Measurements from ENCODE around the gene PSMG2.

The PSMG2 gene

DNA sequence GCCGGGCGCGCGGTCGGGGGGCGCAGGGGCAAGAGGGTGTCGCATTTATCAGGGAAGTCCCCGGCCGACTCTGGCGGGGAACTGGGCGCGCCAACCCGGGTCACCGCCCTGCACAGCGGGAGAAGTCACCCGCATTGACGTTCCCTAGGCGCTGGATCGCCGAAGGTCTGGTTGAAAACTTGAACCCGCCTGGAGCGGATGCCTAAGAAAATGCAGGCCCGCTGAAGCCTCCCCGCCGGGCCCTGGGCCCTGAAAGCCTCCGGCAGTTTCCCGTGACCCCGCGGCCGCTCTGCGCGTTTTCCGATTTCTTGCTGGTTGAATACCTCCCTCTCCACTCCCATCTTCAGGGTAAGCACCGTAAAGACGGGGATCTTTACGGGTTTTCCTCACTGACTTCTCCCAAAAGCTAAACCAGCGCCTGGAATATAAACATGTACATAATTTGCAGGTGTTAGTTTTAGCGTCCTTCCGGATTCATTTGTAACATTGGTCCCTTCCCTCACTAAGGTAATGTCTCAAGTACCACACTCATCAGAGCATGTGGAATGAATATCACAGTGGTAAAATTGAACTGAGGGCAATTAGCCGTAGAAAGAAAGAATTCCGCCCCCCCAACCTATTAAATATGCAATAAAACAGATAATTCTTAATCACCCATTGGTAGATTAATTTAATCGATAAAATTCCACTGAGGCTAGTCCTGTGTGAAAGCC lies 44.3 kb upstream of the PSMG2 start:
- H3K36me3 ChIP-seq = no peaks in the 10 kb centered on the region
- H3K4me3 ChIP-seq (ENCODE audit: low read depth, low read length) = peak overlapping the region; percentile 91
- peak; percentile 53 for DNase-seq
- TF ChIP-seq, protein P1, sequence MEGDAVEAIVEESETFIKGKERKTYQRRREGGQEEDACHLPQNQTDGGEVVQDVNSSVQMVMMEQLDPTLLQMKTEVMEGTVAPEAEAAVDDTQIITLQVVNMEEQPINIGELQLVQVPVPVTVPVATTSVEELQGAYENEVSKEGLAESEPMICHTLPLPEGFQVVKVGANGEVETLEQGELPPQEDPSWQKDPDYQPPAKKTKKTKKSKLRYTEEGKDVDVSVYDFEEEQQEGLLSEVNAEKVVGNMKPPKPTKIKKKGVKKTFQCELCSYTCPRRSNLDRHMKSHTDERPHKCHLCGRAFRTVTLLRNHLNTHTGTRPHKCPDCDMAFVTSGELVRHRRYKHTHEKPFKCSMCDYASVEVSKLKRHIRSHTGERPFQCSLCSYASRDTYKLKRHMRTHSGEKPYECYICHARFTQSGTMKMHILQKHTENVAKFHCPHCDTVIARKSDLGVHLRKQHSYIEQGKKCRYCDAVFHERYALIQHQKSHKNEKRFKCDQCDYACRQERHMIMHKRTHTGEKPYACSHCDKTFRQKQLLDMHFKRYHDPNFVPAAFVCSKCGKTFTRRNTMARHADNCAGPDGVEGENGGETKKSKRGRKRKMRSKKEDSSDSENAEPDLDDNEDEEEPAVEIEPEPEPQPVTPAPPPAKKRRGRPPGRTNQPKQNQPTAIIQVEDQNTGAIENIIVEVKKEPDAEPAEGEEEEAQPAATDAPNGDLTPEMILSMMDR (IDR thresholded peaks at IDR 0.05; ENCODE audit: low read depth, low read length) = no peak
- H3K9me3 ChIP-seq (ENCODE audit: severe bottlenecking) = no peaks in the 10 kb centered on the region
- H3K27me3 ChIP-seq (ENCODE audit: insufficient read depth, low read depth, severe bottlenecking) = no peaks in the 10 kb centered on the region
- peak overlapping the region; percentile 73 for H3K27ac ChIP-seq

DNA sequence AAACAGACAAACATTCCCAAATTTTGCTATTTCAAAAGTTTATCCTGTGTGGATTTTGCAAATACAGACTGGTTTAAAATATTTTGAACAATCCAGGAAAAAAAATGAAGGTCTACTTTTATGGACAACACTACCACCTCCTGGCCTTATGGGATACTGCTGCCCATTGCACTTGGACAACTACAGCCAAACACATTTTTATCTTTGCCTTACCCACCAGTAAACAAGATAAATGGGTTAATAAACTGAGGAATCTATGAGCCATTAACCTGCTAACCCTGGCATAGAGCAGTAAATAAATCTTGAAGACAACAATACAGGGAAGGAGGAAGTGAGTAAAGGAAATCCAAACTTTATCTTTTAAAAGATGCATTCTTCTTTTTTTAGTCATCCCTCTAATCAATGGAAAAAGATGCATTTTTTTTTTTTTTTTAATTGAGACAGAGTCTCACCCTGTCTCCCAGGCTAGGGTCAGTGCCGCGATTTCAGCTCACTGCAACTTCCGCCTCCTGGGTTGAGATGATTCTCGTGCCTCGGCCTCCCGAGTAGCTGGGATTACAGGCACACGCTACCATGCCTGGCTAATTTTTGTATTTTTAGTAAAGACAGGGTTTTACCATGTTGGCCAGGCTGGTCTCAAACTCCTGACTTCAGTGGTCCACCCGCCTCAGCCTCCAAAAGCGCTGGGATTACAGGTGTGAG lies 42.8 kb upstream of the PSMG2 start:
- TF ChIP-seq, protein P1 (IDR thresholded peaks at IDR 0.05; ENCODE audit: low read depth, low read length) = peak; percentile 72
- peak; percentile 30 for DNase-seq
- Histone ChIP-seq H3K9me3 (ENCODE audit: severe bottlenecking) (no peaks in the 10 kb centered on the region), H3K27ac (no peak overlapping the region), H3K36me3 (no peaks in the 10 kb centered on the region), H3K4me3 (ENCODE audit: low read depth, low read length) (no peak overlapping the region), H3K27me3 (ENCODE audit: insufficient read depth, low read depth, severe bottlenecking) (no peaks in the 10 kb centered on the region)

GRCh38 chr18:12668041-12668440 lies 34.8 kb upstream of the PSMG2 start:
- H3K9me3 ChIP-seq (ENCODE audit: severe bottlenecking) = no peaks in the 10 kb centered on the region
- no peaks in the 10 kb centered on the region for H3K27me3 ChIP-seq (ENCODE audit: insufficient read depth, low read depth, severe bottlenecking)
- TF ChIP-seq, protein P1 (IDR thresholded peaks at IDR 0.05; ENCODE audit: low read depth, low read length) = no peak
- no peak overlapping the region for H3K27ac ChIP-seq
- H3K36me3 ChIP-seq = peaks cover 17% of the 10 kb centered on the region
- no peak overlapping the region for H3K4me3 ChIP-seq (ENCODE audit: low read depth, low read length)
- no peak for DNase-seq

DNA sequence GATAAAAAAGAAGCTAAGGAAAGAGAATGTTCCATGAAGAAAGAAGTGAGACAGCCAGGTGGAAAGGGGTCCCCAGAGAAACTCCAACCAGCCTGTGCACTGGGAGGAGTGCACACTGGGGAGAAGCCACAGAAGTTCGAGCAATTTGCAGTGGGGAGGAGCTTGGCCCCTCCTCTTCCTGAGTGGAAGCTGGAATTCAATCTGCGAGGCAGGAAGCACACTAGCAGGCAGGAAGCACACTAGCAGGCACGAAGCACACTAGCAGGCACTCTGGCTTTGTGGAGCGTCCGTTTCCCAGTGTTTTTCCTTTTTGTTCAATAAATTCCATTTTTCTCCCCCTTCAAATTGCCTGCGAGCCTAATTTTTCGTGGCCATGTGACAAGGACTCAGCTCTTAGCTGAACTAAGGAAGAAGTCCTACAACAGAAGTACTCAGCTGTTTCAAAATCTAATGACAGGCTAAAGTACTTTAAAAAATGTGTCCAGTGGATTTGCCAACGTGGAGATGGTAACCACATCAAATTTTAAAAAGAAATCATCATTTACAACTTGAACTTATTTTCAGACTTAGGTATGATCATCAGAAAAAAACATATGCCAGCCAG lies 23.6 kb upstream of the PSMG2 start:
- H3K4me3 ChIP-seq (ENCODE audit: low read depth, low read length) = no peak overlapping the region
- H3K9me3 ChIP-seq (ENCODE audit: severe bottlenecking) = no peaks in the 10 kb centered on the region
- H3K27ac ChIP-seq = no peak overlapping the region
- peaks cover 62% of the 10 kb centered on the region for H3K36me3 ChIP-seq
- DNase-seq = no peak
- TF ChIP-seq, protein P1 (IDR thresholded peaks at IDR 0.05; ENCODE audit: low read depth, low read length) = no peak
- no peaks in the 10 kb centered on the region for H3K27me3 ChIP-seq (ENCODE audit: insufficient read depth, low read depth, severe bottlenecking)

DNA sequence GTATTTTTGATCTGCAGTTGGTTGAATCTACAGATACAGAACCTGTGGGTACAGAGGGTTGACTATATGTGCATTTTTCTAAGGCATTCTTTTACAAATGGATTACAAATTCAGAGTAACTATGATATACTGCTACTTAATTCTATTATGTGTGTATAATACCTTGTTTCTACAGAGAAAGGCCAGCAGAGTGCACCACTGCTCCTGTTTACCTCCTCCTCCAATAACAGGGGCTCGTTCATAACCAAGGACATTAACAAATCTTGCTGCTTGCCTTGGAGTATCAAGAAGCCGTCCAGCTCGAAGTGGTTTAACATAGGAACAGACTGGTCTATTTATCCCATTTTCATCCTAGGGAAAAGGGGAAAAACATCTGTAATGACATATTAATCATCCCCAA lies 16.7 kb upstream of the PSMG2 start:
- DNase-seq = peak; percentile 25
- no peaks in the 10 kb centered on the region for H3K27me3 ChIP-seq (ENCODE audit: insufficient read depth, low read depth, severe bottlenecking)
- no peak overlapping the region for H3K4me3 ChIP-seq (ENCODE audit: low read depth, low read length)
- no peaks in the 10 kb centered on the region for H3K9me3 ChIP-seq (ENCODE audit: severe bottlenecking)
- TF ChIP-seq, protein P1 (IDR thresholded peaks at IDR 0.05; ENCODE audit: low read depth, low read length) = no peak
- H3K27ac ChIP-seq = no peak overlapping the region
- peaks cover 31% of the 10 kb centered on the region for H3K36me3 ChIP-seq

All from WERI-Rb-1 (cell line).